ENCODE results near the gene DACH1.

DNA sequence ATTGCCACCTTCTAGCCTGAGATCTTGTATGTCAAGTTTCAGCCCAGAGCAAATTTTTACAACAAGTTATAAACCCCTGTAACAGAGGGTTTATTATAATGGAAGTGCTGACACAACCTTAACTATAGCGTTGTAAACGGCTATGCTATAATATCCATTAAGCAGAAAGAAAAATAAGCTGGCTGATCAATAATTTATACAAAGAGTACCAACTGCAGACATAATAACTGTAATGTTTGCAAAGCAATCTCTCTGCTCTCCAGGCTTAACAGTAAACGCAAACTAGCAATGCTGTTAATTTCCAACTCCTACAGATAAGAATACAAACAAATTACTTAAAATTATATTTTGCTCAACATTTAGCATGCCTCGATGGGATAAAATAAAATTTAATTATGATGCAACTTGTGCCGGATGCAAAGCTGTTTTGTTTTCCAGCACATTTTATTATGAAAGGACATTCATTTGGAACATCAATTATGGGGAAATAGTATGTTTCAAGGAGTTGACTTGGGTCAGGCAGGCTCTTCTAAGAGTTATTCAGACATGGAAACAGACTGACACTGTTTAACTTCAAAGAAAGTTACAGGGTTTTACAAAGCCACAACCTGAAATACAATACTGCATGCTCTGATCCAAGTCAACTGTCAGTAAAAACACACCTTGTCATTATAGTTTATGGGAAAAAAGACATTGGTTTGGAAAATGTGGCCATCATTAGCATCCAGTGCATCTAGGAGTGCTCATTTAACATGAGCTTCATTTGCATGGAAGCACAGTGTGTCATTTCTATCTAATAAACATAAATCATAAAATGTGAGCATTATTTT is 6.6 kb upstream of the DACH1 start:
- TF ChIP-seq, protein P1, sequence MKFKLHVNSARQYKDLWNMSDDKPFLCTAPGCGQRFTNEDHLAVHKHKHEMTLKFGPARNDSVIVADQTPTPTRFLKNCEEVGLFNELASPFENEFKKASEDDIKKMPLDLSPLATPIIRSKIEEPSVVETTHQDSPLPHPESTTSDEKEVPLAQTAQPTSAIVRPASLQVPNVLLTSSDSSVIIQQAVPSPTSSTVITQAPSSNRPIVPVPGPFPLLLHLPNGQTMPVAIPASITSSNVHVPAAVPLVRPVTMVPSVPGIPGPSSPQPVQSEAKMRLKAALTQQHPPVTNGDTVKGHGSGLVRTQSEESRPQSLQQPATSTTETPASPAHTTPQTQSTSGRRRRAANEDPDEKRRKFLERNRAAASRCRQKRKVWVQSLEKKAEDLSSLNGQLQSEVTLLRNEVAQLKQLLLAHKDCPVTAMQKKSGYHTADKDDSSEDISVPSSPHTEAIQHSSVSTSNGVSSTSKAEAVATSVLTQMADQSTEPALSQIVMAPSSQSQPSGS (IDR thresholded peaks at IDR 0.05; ENCODE audit: low read length), result no peak
- TF ChIP-seq FOSL1 (IDR thresholded peaks at IDR 0.05; ENCODE audit: insufficient read depth, low read depth, low read length) (no peak), CEBPB (IDR thresholded peaks at IDR 0.05; ENCODE audit: low read depth, low read length) (no peak)

Measured in H1 (cell line).